B cell (primary cell): ENCODE results near the gene ITGA3. TPM values are rescaled to one million over a fixed set of nuclear protein-coding genes. Genes with fewer than 3 reads are reported as not detected.
A peak's percentile ranks its signal among the peaks of the same experiment; 100 is the strongest.

Experiments
- ATAC-seq: fragments of 200-7000 bp; cut with Tn5 transposase; one replicate; pipeline ENCODE4 v1.10.0; 2021; ENCODE audit warnings: low read depth, mild to moderate bottlenecking, moderate number of reproducible peaks, moderate library complexity
- CTCF ChIA-PET: fragments of 350-600 bp; sonication (Branson Sonifier 250); formaldehyde crosslinking; loops from one replicate; lab custom pipeline; 2021; ENCODE audit warnings: antibody characterized with exemption, inconsistent platforms; lab: Charles Lee
- POLR2A ChIA-PET: fragments of 350-600 bp; sonication (Branson Sonifier 250); formaldehyde crosslinking; loops from one replicate; lab custom pipeline; 2021; ENCODE audit warnings: antibody characterized with exemption; lab: Charles Lee
- DNase-seq: peaks from one replicate; pipeline ENCODE4 v3.0.0; 2013
- H2AFZ ChIP-seq: 2 replicates; pipeline ENCODE4 v1.6.1; 2012; ENCODE audit warnings: mild to moderate bottlenecking, low read depth, low read length; ENCODE audit not compliant: insufficient read depth, poor library complexity, severe bottlenecking
- H3K27ac ChIP-seq, 2 donors: 1 replicate in 1 of 2; 2 replicates in 1 of 2; pipeline ENCODE4 v1.5.1; 2012 to 2013; ENCODE audit warnings: low read length in 2 of 2, mild to moderate bottlenecking in 2 of 2, moderate library complexity in 1 of 2
- H3K27me3 ChIP-seq, 4 experiments: fragments of 200-600 bp in 1 of 4; sonication (generic) in 1 of 4; replicated peaks in 1 of 4; 1 replicate in 2 of 4; 2 replicates in 2 of 4; pipeline versions ENCODE4 v1.6.1 to v1.7.0; 2013 to 2016; ENCODE audit warnings: low read length in 3 of 4, mild to moderate bottlenecking in 2 of 4, mixed read lengths in 1 of 4, moderate library complexity in 1 of 4; ENCODE audit not compliant: insufficient read depth in 4 of 4, control insufficient read depth in 3 of 4; ENCODE audit errors: control extremely low read depth in 1 of 4
- H3K36me3 ChIP-seq, 2 experiments: replicated peaks in 1 of 2; 1 replicate in 1 of 2; 2 replicates in 1 of 2; pipeline versions ENCODE4 v1.6.1 to v1.7.1; 2013; ENCODE audit warnings: low read length in 1 of 2; ENCODE audit not compliant: insufficient read depth in 2 of 2, control insufficient read depth in 1 of 2; ENCODE audit errors: control extremely low read depth in 1 of 2, extremely low read depth in 1 of 2
- H3K4me1 ChIP-seq, 2 donors: fragments of 200-600 bp in 1 of 2; sonication (generic) in 1 of 2; 1 replicate in 1 of 2; 2 replicates in 1 of 2; pipeline versions ENCODE4 v1.5.1 to v1.6.1; 2013 to 2017; ENCODE audit warnings: low read length in 2 of 2; ENCODE audit not compliant: control insufficient read depth in 2 of 2, insufficient read depth in 2 of 2
- H3K4me2 ChIP-seq: replicated peaks from 2 replicates; pipeline ENCODE3; 2012; ENCODE audit warnings: mild to moderate bottlenecking, low read depth, low read length; ENCODE audit not compliant: poor library complexity, severe bottlenecking
- H3K4me3 ChIP-seq, 5 experiments: fragments of 200-600 bp in 1 of 5; sonication (generic) in 1 of 5; 1 replicate in 3 of 5; 2 replicates in 2 of 5; pipeline versions ENCODE4 v1.5.1 to v1.7.0; 2011 to 2016; ENCODE audit warnings: low read length in 4 of 5, mild to moderate bottlenecking in 4 of 5, low read depth in 2 of 5, control low read depth in 1 of 5, moderate library complexity in 1 of 5; ENCODE audit not compliant: insufficient read depth in 1 of 5; ENCODE audit errors: control extremely low read depth in 1 of 5, extremely low read depth in 1 of 5
- H3K79me2 ChIP-seq: fragments of 200-600 bp; sonication (generic); one replicate; pipeline ENCODE4 v1.6.0; 2016; ENCODE audit warnings: low read length; ENCODE audit not compliant: control insufficient read depth, insufficient read depth
- H3K9ac ChIP-seq: fragments of 200-600 bp; sonication (generic); 2 replicates; pipeline ENCODE4 v1.6.1; 2017; ENCODE audit warnings: mild to moderate bottlenecking, low read length, moderate library complexity
- H3K9me3 ChIP-seq, 3 donors: one replicate each; pipeline versions ENCODE4 v1.6.1 to v1.7.1; 2013; ENCODE audit warnings: low read length in 2 of 3; ENCODE audit not compliant: control insufficient read depth in 2 of 3, insufficient read depth in 1 of 3; ENCODE audit errors: control extremely low read depth in 1 of 3
- H4K20me1 ChIP-seq: 2 replicates; pipeline ENCODE4 v1.6.0; 2012; ENCODE audit warnings: mild to moderate bottlenecking, low read length; ENCODE audit not compliant: insufficient read depth, control insufficient read depth, poor library complexity, severe bottlenecking
- H3K27ac Mint-ChIP-seq: one replicate; pipeline ENCODE4 v1.8.0; 2021; ENCODE audit warnings: mixed read lengths
- H3K27me3 Mint-ChIP-seq: one replicate; pipeline ENCODE4 v1.8.0; 2021; ENCODE audit warnings: mixed read lengths
- H3K4me1 Mint-ChIP-seq: one replicate; pipeline ENCODE4 v1.8.0; 2021; ENCODE audit warnings: mixed read lengths
- H3K4me3 Mint-ChIP-seq: one replicate; pipeline ENCODE4 v1.8.0; 2021; ENCODE audit warnings: mixed read lengths
- H3K9me3 Mint-ChIP-seq: one replicate; pipeline ENCODE4 v1.8.0; 2022; ENCODE audit warnings: mixed read lengths; ENCODE audit not compliant: insufficient read depth
- EZH2 ChIP-seq: IDR thresholded peaks from 2 replicates; pipeline ENCODE4 v1.6.1; 2012; ENCODE audit warnings: borderline replicate concordance, low read depth, mild to moderate bottlenecking, moderate library complexity, low read length; ENCODE audit not compliant: insufficient read depth, poor library complexity, severe bottlenecking
- WGBS: methylation state at CpG from one replicate; pipeline ENCODE4 v1.1.5; 2013; ENCODE audit warnings: missing lambda C conversion rate; ENCODE audit not compliant: insufficient coverage; 5-methylcytosine and 5-hydroxymethylcytosine counted together
- intact Hi-C: fragments of 100-400 bp; cut with micrococcal nuclease; formaldehyde crosslinking; loops from one replicate; pipeline ENCODE4 v1.10.0; 2022
- polyA plus RNA-seq: library from polyadenylated mRNA; depleted of rRNA; stranded (reverse); fragments of >200 nt; gene quantifications from 2 replicates; pipeline ENCODE4 v1.2.3, GENCODE V29; 2012
- total RNA-seq, 2 donors: library from RNA; stranded (reverse); fragments of 120-200 nt in 1 of 2; gene quantifications; 1 replicate in 1 of 2; 2 replicates in 1 of 2; pipeline versions ENCODE4 v1.2.3 to v1.2.4, GENCODE V29; 2013 to 2022
- TF ChIP-seq, protein P1 (sequence below): fragments of 200-600 bp; IDR thresholded peaks from one replicate; pipeline ENCODE4 v1.8.0; 2022; ENCODE audit warnings: antibody characterized with exemption, mild to moderate bottlenecking

The ITGA3 gene
- total and polyA plus RNA-seq, 2 donors (not counting 1 experiment from before 2014, with no cell fraction given), result 11.9 to 13.3 TPM

DNA sequence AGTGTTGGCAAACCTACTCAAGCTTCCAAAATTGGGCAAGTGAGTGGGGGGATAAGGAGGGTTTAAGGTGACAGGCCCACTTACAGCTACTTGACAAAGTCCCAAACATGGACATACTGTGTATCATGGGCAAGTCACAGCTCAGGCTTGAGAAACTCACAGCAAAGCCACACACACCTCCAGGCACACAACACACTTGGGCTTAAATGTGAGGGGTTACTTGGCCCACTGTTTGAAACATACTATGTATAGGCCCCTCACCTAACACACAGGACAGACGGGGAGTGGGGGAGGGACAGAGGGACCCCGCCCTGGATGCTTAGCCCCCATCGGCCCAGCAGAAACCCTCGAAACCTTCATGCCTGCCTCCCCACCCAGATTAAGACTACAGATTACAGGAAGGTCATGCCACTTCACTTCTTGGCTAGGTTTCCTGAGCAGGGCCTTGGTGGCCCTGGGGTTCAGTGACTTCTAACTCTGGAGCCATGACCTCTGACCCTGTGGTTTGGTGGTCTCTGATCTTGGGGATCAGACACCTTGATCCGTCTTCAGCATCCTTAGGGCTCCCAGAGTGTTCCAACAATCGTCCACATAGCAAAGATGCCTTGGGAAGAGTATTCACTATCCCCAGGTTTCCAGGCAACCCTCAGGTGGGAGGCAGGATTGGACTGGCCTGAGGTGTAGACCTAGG lies 76.3 kb downstream of the ITGA3 start:
- Histone ChIP-seq H3K27me3 (peaks cover 0 to 28% (median 9%) of the 10 kb centered on the region in 4 experiments), H3K36me3 (peaks cover 8 to 40% of the 10 kb centered on the region in 2 experiments), H3K79me2 (peaks cover under 1% of the 10 kb centered on the region), H3K4me3 (no peak overlapping the region), H3K9ac (no peak overlapping the region), H3K4me1 (peaks cover 27 to 35% of the 10 kb centered on the region in 2 donors), H4K20me1 (peaks cover 49% of the 10 kb centered on the region), H3K4me2 (no peak overlapping the region), H2AFZ (no peak overlapping the region), H3K27ac (peak overlapping the region in 1 of 2 donors; percentile 50), H3K9me3 (peaks cover 0 to 8% (median 0%) of the 10 kb centered on the region in 3 donors)
- H3K27me3 Mint-ChIP-seq, result peaks cover 10% of the 10 kb centered on the region
- H3K4me1 Mint-ChIP-seq, result peaks cover 37% of the 10 kb centered on the region
- TF ChIP-seq EZH2, result no peak
- TF ChIP-seq, protein P1, sequence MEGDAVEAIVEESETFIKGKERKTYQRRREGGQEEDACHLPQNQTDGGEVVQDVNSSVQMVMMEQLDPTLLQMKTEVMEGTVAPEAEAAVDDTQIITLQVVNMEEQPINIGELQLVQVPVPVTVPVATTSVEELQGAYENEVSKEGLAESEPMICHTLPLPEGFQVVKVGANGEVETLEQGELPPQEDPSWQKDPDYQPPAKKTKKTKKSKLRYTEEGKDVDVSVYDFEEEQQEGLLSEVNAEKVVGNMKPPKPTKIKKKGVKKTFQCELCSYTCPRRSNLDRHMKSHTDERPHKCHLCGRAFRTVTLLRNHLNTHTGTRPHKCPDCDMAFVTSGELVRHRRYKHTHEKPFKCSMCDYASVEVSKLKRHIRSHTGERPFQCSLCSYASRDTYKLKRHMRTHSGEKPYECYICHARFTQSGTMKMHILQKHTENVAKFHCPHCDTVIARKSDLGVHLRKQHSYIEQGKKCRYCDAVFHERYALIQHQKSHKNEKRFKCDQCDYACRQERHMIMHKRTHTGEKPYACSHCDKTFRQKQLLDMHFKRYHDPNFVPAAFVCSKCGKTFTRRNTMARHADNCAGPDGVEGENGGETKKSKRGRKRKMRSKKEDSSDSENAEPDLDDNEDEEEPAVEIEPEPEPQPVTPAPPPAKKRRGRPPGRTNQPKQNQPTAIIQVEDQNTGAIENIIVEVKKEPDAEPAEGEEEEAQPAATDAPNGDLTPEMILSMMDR, result no peak
- intact Hi-C loops, result no loop called here
- WGBS, result 94% methylated on average over 2 of the region's 6 CpGs
- DNase-seq, result no peak
- H3K4me3 Mint-ChIP-seq, result no peak overlapping the region
- no peak for ATAC-seq
- peak overlapping the region; percentile 42 for H3K27ac Mint-ChIP-seq
- ChIA-PET CTCF (interaction anchor here (1.0 to 3.4 kb wide), 7 partner anchors 13 to 38 kb away, joined by 3 to 16 read pairs (median 4); partner anchors contain the start of genes PDK2 and PPP1R9B), POLR2A (interaction anchor here (1.1 to 1.5 kb wide), 2 partner anchors 12 to 14 kb away, joined by 3 to 4 read pairs; no protein-coding TSS in a partner anchor)
- H3K9me3 Mint-ChIP-seq, result no peaks in the 10 kb centered on the region
